Osteoblast (primary cell): Measurements from ENCODE around the gene ZDHHC6. TPM values are rescaled to one million over a fixed set of nuclear protein-coding genes. Genes with fewer than 3 reads are reported as not detected.
A peak's percentile ranks its signal among the peaks of the same experiment; 100 is the strongest.
"Not testable (repeated sequence)": the region's sequence is repeated elsewhere in the genome, so short reads cannot be mapped to it uniquely, and the experiment has no call there.

Experiments used
- DNase-seq: peaks from one replicate; pipeline ENCODE4 v3.0.0; 2011; ENCODE audit warnings: low spot score, mixed read lengths; ENCODE audit not compliant: insufficient read length; ENCODE audit errors: missing footprints
- H2AFZ ChIP-seq: 2 replicates; pipeline ENCODE4 v1.6.0; 2011; ENCODE audit warnings: mild to moderate bottlenecking, low read length
- H3K27ac ChIP-seq: 2 replicates; pipeline ENCODE4 v1.5.1; 2011; ENCODE audit warnings: mild to moderate bottlenecking, low read depth, low read length, moderate library complexity
- H3K27me3 ChIP-seq: 2 replicates; pipeline ENCODE4 v1.6.0; 2012; ENCODE audit warnings: mild to moderate bottlenecking, control low read depth, inconsistent platforms, low read length, moderate library complexity; ENCODE audit not compliant: insufficient read depth
- H3K36me3 ChIP-seq: 2 replicates; pipeline ENCODE4 v1.5.1; 2011; ENCODE audit warnings: mild to moderate bottlenecking, low read length, control low read depth, moderate library complexity; ENCODE audit not compliant: insufficient read depth
- H3K4me1 ChIP-seq: 2 replicates; pipeline ENCODE4 v1.5.1; 2011; ENCODE audit warnings: mild to moderate bottlenecking, low read length, control low read depth, moderate library complexity; ENCODE audit not compliant: insufficient read depth
- H3K4me2 ChIP-seq: 2 replicates; pipeline ENCODE4 v1.6.0; 2011; ENCODE audit warnings: mild to moderate bottlenecking, low read length; ENCODE audit not compliant: insufficient read depth
- H3K4me3 ChIP-seq: fragments of 200-600 bp; sonication (generic); 3 replicates; pipeline ENCODE4 v1.5.1; 2012; ENCODE audit warnings: mild to moderate bottlenecking, low read length, inconsistent platforms; ENCODE audit not compliant: insufficient read depth
- H3K79me2 ChIP-seq: 2 replicates; pipeline ENCODE4 v1.6.0; 2012; ENCODE audit warnings: mild to moderate bottlenecking, low read length, control low read depth, inconsistent platforms; ENCODE audit not compliant: insufficient read depth
- H3K9me3 ChIP-seq: 2 replicates; pipeline ENCODE4 v1.5.1; 2011; ENCODE audit warnings: low read depth, low read length, control low read depth
- H4K20me1 ChIP-seq: 2 replicates; pipeline ENCODE4 v1.6.0; 2012; ENCODE audit warnings: mild to moderate bottlenecking, low read length, control low read depth; ENCODE audit not compliant: insufficient read depth
- CTCF ChIP-seq: IDR thresholded peaks from 2 replicates; pipeline ENCODE4 v1.5.1; 2011; ENCODE audit warnings: mild to moderate bottlenecking, low read depth, low read length, moderate library complexity; ENCODE audit errors: extremely low read depth
- total RNA-seq: library from RNA; depleted of rRNA; stranded (reverse); fragments of >200 nt; gene quantifications from 2 replicates; pipeline ENCODE4 v1.2.3, GENCODE V29; 2012

The ZDHHC6 gene
- total RNA-seq, 1 donor = 26.1 TPM

GRCh38 chr10:112465299-112465883 lies 18.7 kb upstream of the ZDHHC6 start:
- no peaks in the 10 kb centered on the region for H3K9me3 ChIP-seq
- peaks cover 4% of the 10 kb centered on the region for H3K4me1 ChIP-seq
- no peaks in the 10 kb centered on the region for H3K27me3 ChIP-seq
- H4K20me1 ChIP-seq = no peaks in the 10 kb centered on the region
- no peak overlapping the region for H3K27ac ChIP-seq
- H3K4me2 ChIP-seq = no peak overlapping the region
- H3K36me3 ChIP-seq = peaks cover 13% of the 10 kb centered on the region
- H2AFZ ChIP-seq = no peak overlapping the region
- no peaks in the 10 kb centered on the region for H3K79me2 ChIP-seq
- H3K4me3 ChIP-seq = no peak overlapping the region
- no peak for DNase-seq
- TF ChIP-seq CTCF = no peak

- not testable (repeated sequence) for H3K4me2 ChIP-seq, H3K9me3 ChIP-seq, H3K79me2 ChIP-seq, H3K4me3 ChIP-seq, DNase-seq, H3K4me1 ChIP-seq, H3K27me3 ChIP-seq, H4K20me1 ChIP-seq, H2AFZ ChIP-seq, H3K27ac ChIP-seq
- peaks cover 13% of the 10 kb centered on the region for H3K36me3 ChIP-seq
Observed at GRCh38 chr10:112464074-112464473, 17.4 kb upstream of the ZDHHC6 start.

GRCh38 chr10:112461029-112461887 lies 14.5 kb upstream of the ZDHHC6 start:
- H3K36me3 ChIP-seq = peaks cover 13% of the 10 kb centered on the region
- H3K4me1 ChIP-seq = peaks cover 4% of the 10 kb centered on the region
- no peaks in the 10 kb centered on the region for H4K20me1 ChIP-seq
- H3K4me2 ChIP-seq = no peak overlapping the region
- H2AFZ ChIP-seq = no peak overlapping the region
- H3K4me3 ChIP-seq = no peak overlapping the region
- DNase-seq = peak; percentile 44
- H3K79me2 ChIP-seq = peaks cover 12% of the 10 kb centered on the region
- no peaks in the 10 kb centered on the region for H3K9me3 ChIP-seq
- no peak for TF ChIP-seq CTCF
- H3K27ac ChIP-seq = peak overlapping the region; percentile 89
- no peaks in the 10 kb centered on the region for H3K27me3 ChIP-seq

- H3K4me1 ChIP-seq = peaks cover 4% of the 10 kb centered on the region
- peaks cover 12% of the 10 kb centered on the region for H3K79me2 ChIP-seq
- DNase-seq = no peak
- no peak for TF ChIP-seq CTCF
- H3K36me3 ChIP-seq = peaks cover 12% of the 10 kb centered on the region
- no peaks in the 10 kb centered on the region for H4K20me1 ChIP-seq
- H3K4me3 ChIP-seq = no peak overlapping the region
- no peaks in the 10 kb centered on the region for H3K9me3 ChIP-seq
- H3K27ac ChIP-seq = peak overlapping the region; percentile 89
- H3K4me2 ChIP-seq = no peak overlapping the region
- H2AFZ ChIP-seq = no peak overlapping the region
- H3K27me3 ChIP-seq = no peaks in the 10 kb centered on the region
Observed at GRCh38 chr10:112460366-112460765, 13.7 kb upstream of the ZDHHC6 start.
